GOT3 (cell line): Measurements from ENCODE around the gene DOK5.

Experiments
- DNase-seq: peaks from one replicate; lab custom pipeline; 2025; ENCODE audit warnings: mixed read lengths; lab: John Stamatoyannopoulos, UW

The DOK5 gene

GRCh38 chr20:54694516-54694915 is 219.1 kb downstream of the DOK5 start:
- DNase-seq = no peak

DNA sequence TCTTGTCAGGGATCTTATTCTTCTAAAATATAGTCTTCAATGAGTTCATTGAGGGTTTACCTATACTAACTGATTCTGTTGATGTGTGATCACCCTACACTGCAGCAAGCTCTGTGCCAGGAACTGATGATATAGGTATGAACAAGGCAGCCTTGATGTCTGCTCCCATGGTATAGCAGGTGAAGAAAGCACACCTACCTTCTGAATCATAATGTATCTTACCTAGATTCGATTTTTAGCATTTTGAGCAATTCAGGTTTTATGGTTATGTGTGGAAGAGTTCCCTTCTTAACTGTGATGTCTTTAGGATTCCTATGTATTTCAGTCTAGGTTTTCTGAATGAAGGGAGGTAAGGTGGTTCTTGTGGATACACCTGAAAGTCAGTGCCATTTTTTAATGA is 223.0 kb downstream of the DOK5 start:
- DNase-seq = no peak
